K562 (cell line): Measurements from ENCODE around the gene MAST4. TPM values are rescaled to one million over a fixed set of nuclear protein-coding genes. Genes with fewer than 3 reads are reported as not detected.

Experiments
- ATAC-seq: fragments of 200-7000 bp; cut with Tn5 transposase; 3 replicates; pipeline ENCODE4 v1.9.1; 2020; ENCODE audit warnings: moderate library complexity
- BruUV-seq: library from RNA; stranded (reverse); fragments of 400-500 nt; replicated peaks from 2 replicates; lab custom pipeline; 2021; lab: Mats Ljungman, UMichigan
- CTCF ChIA-PET: fragments of 300-600 bp; formaldehyde crosslinking; extraction: SDS; loops from one replicate; lab custom pipeline; 2021; ENCODE audit warnings: low intra/inter-chr PET ratio; lab: Yijun Ruan, JAX
- POLR2A ChIA-PET: fragments of 300-600, 350-650 bp; sonication (Branson Sonifier 250); formaldehyde crosslinking; extraction: SDS; loops from one replicate; lab custom pipeline; 2021; ENCODE audit warnings: antibody characterized with exemption, inconsistent platforms; lab: Yijun Ruan, JAX
- DNase-seq, 4 experiments: peaks; one replicate each; pipeline versions ENCODE4 v3.0.0 to v3.0.0-alpha.2; 2011 to 2018; ENCODE audit warnings: low spot score in 3 of 4, mixed read lengths in 3 of 4; ENCODE audit errors: extremely low read depth in 1 of 4
- FAIRE-seq: peaks from 2 replicates; lab custom pipeline; 2011; peaks lifted over from hg19 to GRCh38; lab: Jason Lieb, UNC
- H2AFZ ChIP-seq: 2 replicates; pipeline ENCODE4 v1.6.0; 2011; ENCODE audit warnings: low read depth, low read length, control low read depth, inconsistent platforms
- H3K27ac ChIP-seq: fragments of 200-600 bp; 3 replicates; pipeline ENCODE4 v1.8.0; 2011; ENCODE audit warnings: low read depth, mild to moderate bottlenecking, control low read depth, inconsistent platforms, low read length, moderate library complexity, mixed read lengths; ENCODE audit errors: extremely low read depth
- H3K27me3 ChIP-seq, 2 experiments: fragments of 300-600 bp in 1 of 2; 2 replicates in 1 of 2; 3 replicates in 1 of 2; pipeline versions ENCODE4 v1.6.0 to v1.8.0; 2011; ENCODE audit warnings: inconsistent platforms in 2 of 2, low read length in 2 of 2, mild to moderate bottlenecking in 1 of 2, mixed read lengths in 1 of 2, moderate library complexity in 1 of 2; ENCODE audit not compliant: control insufficient read depth in 2 of 2, insufficient read depth in 2 of 2
- H3K36me3 ChIP-seq: fragments of 300-600 bp; 3 replicates; pipeline ENCODE4 v1.8.0; 2011; ENCODE audit warnings: mild to moderate bottlenecking, low read length, inconsistent platforms; ENCODE audit not compliant: control insufficient read depth, insufficient read depth
- H3K4me1 ChIP-seq, 2 experiments: fragments of 200-600 bp in 1 of 2; replicated peaks in 1 of 2; 2 replicates in 1 of 2; 3 replicates in 1 of 2; pipeline versions ENCODE4 v1.5.1 to v1.8.0; 2011; ENCODE audit warnings: inconsistent platforms in 2 of 2, low read length in 2 of 2, mild to moderate bottlenecking in 1 of 2, mixed read lengths in 1 of 2, moderate library complexity in 1 of 2; ENCODE audit not compliant: control insufficient read depth in 2 of 2, insufficient read depth in 2 of 2
- H3K4me2 ChIP-seq: 2 replicates; pipeline ENCODE4 v1.6.1; 2011; ENCODE audit warnings: low read length, control low read depth, inconsistent platforms, mixed read lengths; ENCODE audit not compliant: insufficient read depth
- H3K4me3 ChIP-seq: fragments of 200-600 bp; sonication (generic), shearing (Covaris generic); 2 replicates; pipeline ENCODE4 v1.5.1; 2016; ENCODE audit warnings: control low read depth, inconsistent platforms
- H3K79me2 ChIP-seq: fragments of 200-600 bp; 3 replicates; pipeline ENCODE4 v1.8.0; 2011; ENCODE audit warnings: low read length, inconsistent platforms; ENCODE audit not compliant: control insufficient read depth, insufficient read depth
- H3K9ac ChIP-seq, 2 experiments: 2 replicates each; pipeline versions ENCODE4 v1.6.0 to v1.6.1; 2011; ENCODE audit warnings: low read depth in 2 of 2, low read length in 2 of 2, control low read depth in 1 of 2, inconsistent platforms in 1 of 2, mild to moderate bottlenecking in 1 of 2, mixed read lengths in 1 of 2; ENCODE audit not compliant: insufficient read depth in 1 of 2
- H3K9me1 ChIP-seq: one replicate; pipeline ENCODE4 v1.6.0; 2011; ENCODE audit warnings: inconsistent platforms, mild to moderate bottlenecking, low read length, moderate library complexity; ENCODE audit not compliant: control insufficient read depth, insufficient read depth
- H3K9me3 ChIP-seq: replicated peaks from 2 replicates; pipeline ENCODE4 v1.5.1; 2011; ENCODE audit warnings: low read depth, low read length, inconsistent platforms; ENCODE audit not compliant: control insufficient read depth, insufficient read depth
- H4K20me1 ChIP-seq: replicated peaks from 2 replicates; pipeline ENCODE4 v1.6.1; 2011; ENCODE audit warnings: low read length, inconsistent platforms, mixed read lengths; ENCODE audit not compliant: control insufficient read depth, insufficient read depth
- POLR2AphosphoS2 ChIP-seq: IDR thresholded peaks from 2 replicates; pipeline ENCODE4 v1.6.1; 2012; ENCODE audit warnings: low read length, improper control_type of control experiment
- TRIM24 ChIP-seq, 2 experiments: fragments of 450-650 bp; IDR thresholded peaks; 2 replicates each; pipeline ENCODE4 v1.6.1; 2016
- WGBS: fragments of 100-300 bp; shearing (Covaris generic); methylation state at CpG from one replicate; pipeline ENCODE4 v1.1.6; 2016; ENCODE audit warnings: low coverage, mixed read lengths; ENCODE audit not compliant: insufficient coverage; ENCODE audit errors: missing lambda C conversion rate; 5-methylcytosine and 5-hydroxymethylcytosine counted together
- in situ Hi-C: fragments of 300-500 bp; cut with MboI; formaldehyde crosslinking; loops from 4 replicates; pipeline ENCODE4 v1.15.0; 2018; ENCODE audit warnings: inconsistent platforms, mixed read lengths
- intact Hi-C: fragments of 100-400 bp; cut with micrococcal nuclease; formaldehyde crosslinking; loops from 2 replicates; pipeline ENCODE4 v1.14.2; 2022
- polyA plus RNA-seq, 8 experiments: library from polyadenylated mRNA; depleted of rRNA in 4 of 8; stranded (reverse) in 5 of 8; unstranded in 3 of 8; fragments of >200 nt; fragmentation: Nextera tagmentation in 2 of 8; fragmentation: Illumina TruSeq in 1 of 8; extraction: Ambion mirVana in 2 of 8; extraction: Trizol in 1 of 8; gene quantifications; 2 replicates each; pipeline versions ENCODE4 v1.2.1 to v1.2.3, GENCODE V29; 2011 to 2014; ENCODE audit warnings: inconsistent platforms in 1 of 8, missing spikeins in 1 of 8
- total RNA-seq, 7 experiments: library from RNA; depleted of rRNA in 6 of 7; stranded (reverse); fragments of >200 nt in 6 of 7; fragmentation: Illumina TruSeq in 2 of 7; extraction: Trizol in 2 of 7; gene quantifications; 2 replicates each; pipeline versions ENCODE4 v1.2.1 to v1.2.3, GENCODE V29; 2011 to 2021; ENCODE audit warnings: low replicate concordance in 1 of 7
- TF ChIP-seq, protein P1 (sequence below), 2 experiments: fragments of 450-650 bp; conservative IDR thresholded peaks; 2 replicates each; pipeline ENCODE4 v1.6.1; 2017; ENCODE audit warnings: mild to moderate bottlenecking in 2 of 2, moderate library complexity in 2 of 2

The MAST4 gene
- total and polyA plus RNA-seq, 9 of the 15 experiments (the other 6 are each of a cell fraction or from before 2014, with no cell fraction given), result 0.88 to 10.1 (median 5.2) TPM

DNA sequence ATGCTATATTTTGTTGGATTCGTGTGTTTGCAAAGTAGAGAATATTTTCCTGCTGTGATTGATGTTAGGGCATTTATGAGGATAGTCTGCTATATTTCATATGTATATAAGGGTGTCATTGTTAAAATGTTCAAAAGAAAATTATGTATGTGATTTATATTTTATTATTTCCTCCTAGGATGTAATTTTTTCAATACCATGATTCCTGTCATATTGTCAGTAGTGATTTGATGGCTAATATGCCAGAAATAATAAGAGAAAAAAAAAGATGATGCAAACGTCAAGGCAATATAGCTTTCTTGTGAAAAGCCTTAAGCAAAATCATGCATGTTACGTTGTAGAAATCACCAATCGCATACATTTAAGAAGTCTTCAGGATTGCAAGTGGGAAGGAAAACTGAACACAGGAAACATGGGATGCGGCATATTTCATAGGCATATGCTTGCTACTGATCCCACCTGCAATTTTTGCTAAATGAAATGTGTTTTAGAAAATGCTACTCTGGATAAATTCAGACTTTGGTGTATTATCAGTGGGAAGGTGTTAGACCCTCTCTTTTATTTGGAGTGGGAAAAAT, 224.5 kb downstream of the MAST4 start:
- CTCF ChIA-PET, result no interaction called here
- intact Hi-C loops, result no loop called here

More for the DNA sequence above, 224.5 kb downstream of the MAST4 start:
- no TSS peak for BruUV-seq
- H3K9me1 ChIP-seq, result no peaks in the 10 kb centered on the region
- no peak overlapping the region for H3K27ac ChIP-seq
- ATAC-seq, result no peak
- DNase-seq, result no peak
- no peaks in the 10 kb centered on the region for H3K4me1 ChIP-seq
- H3K9ac ChIP-seq, result no peak overlapping the region
- no peak overlapping the region for H2AFZ ChIP-seq
- no peak overlapping the region for H3K4me2 ChIP-seq
- H3K36me3 ChIP-seq, result no peaks in the 10 kb centered on the region
- in situ Hi-C loops, result loop anchor here (10.0 kb wide), 1 partner anchor 394 kb away; no protein-coding TSS in a partner anchor
- peaks cover 0 to 10% of the 10 kb centered on the region in 2 experiments; a peak in 3 of 5 replicates for H3K27me3 ChIP-seq
- no peak overlapping the region for H3K4me3 ChIP-seq
- FAIRE-seq, result no peak
- H3K79me2 ChIP-seq, result no peaks in the 10 kb centered on the region
- TF ChIP-seq POLR2AphosphoS2 (no peak), TRIM24 (IDR thresholded peaks at IDR 0.05) (no peak)
- TF ChIP-seq, protein P1, sequence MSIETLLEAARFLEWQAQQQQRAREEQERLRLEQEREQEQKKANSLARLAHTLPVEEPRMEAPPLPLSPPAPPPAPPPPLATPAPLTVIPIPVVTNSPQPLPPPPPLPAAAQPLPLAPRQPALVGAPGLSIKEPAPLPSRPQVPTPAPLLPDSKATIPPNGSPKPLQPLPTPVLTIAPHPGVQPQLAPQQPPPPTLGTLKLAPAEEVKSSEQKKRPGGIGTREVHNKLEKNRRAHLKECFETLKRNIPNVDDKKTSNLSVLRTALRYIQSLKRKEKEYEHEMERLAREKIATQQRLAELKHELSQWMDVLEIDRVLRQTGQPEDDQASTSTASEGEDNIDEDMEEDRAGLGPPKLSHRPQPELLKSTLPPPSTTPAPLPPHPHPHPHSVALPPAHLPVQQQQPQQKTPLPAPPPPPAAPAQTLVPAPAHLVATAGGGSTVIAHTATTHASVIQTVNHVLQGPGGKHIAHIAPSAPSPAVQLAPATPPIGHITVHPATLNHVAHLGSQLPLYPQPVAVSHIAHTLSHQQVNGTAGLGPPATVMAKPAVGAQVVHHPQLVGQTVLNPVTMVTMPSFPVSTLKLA (conservative IDR thresholded peaks at IDR 0.05), result no peak
- POLR2A ChIA-PET, result no interaction called here
- no peaks in the 10 kb centered on the region for H4K20me1 ChIP-seq
- WGBS, result 0% methylated on average over 5 of the region's 5 CpGs
- H3K9me3 ChIP-seq, result no peaks in the 10 kb centered on the region
